Activated CD4-positive, alpha-beta T cell treated with anti-CD3 and anti-CD28 coated beads for 36 hours (primary cell): ENCODE data around the gene SLC46A1. TPM values are rescaled to one million over a fixed set of nuclear protein-coding genes. Genes with fewer than 3 reads are reported as not detected.
A peak's percentile ranks its signal among the peaks of the same experiment; 100 is the strongest.

ENCODE experiments used
- ATAC-seq: fragments of 200-7000 bp; cut with Tn5 transposase; one replicate; pipeline ENCODE4 v1.10.0; 2021; ENCODE audit warnings: mild to moderate bottlenecking, moderate library complexity
- CTCF ChIA-PET: fragments of 350-600 bp; sonication (Branson Sonifier 250); formaldehyde crosslinking; loops from one replicate; lab custom pipeline; 2021; ENCODE audit warnings: antibody characterized with exemption; lab: Charles Lee
- POLR2A ChIA-PET: fragments of 350-600 bp; sonication (Branson Sonifier 250); formaldehyde crosslinking; loops from one replicate; lab custom pipeline; 2021; ENCODE audit warnings: antibody characterized with exemption, inconsistent platforms; lab: Charles Lee
- DNase-seq: peaks from one replicate; pipeline ENCODE4 v3.0.0-alpha.2; 2020
- H3K27ac Mint-ChIP-seq: one replicate; pipeline ENCODE4 v1.8.0; 2021; ENCODE audit warnings: mixed read lengths
- H3K27me3 Mint-ChIP-seq: one replicate; pipeline ENCODE4 v1.8.0; 2021; ENCODE audit warnings: mixed read lengths
- H3K36me3 Mint-ChIP-seq: one replicate; pipeline ENCODE4 v1.8.0; 2021; ENCODE audit warnings: low read depth, mixed read lengths
- H3K4me1 Mint-ChIP-seq: one replicate; pipeline ENCODE4 v1.8.0; 2021; ENCODE audit warnings: mixed read lengths
- H3K4me3 Mint-ChIP-seq: one replicate; pipeline ENCODE4 v1.8.0; 2021; ENCODE audit warnings: mild to moderate bottlenecking, moderate library complexity, mixed read lengths
- H3K9me3 Mint-ChIP-seq: one replicate; pipeline ENCODE4 v1.8.0; 2021; ENCODE audit warnings: low read depth, mixed read lengths
- intact Hi-C, 2 experiments: fragments of 100-400 bp; cut with DNase I in 1 of 2; cut with micrococcal nuclease in 1 of 2; formaldehyde crosslinking; loops; one replicate each; pipeline versions ENCODE4 v1.14.2 to v1.15.1; 2022 to 2024; cut with DNase I, micrococcal nuclease
- total RNA-seq, 2 experiments: library from RNA; stranded (reverse); gene quantifications; one replicate each; pipeline ENCODE4 v1.2.3, GENCODE V29; 2021

SLC46A1 gene
- total RNA-seq, 2 experiments from 2014 or later, result 3.0 to 4.0 TPM

GRCh38 chr17:28425206-28425605 is 19.2 kb upstream of the SLC46A1 start:
- no peak for DNase-seq
- ChIA-PET CTCF (interaction anchor here (0.6 to 1.0 kb wide), 3 partner anchors 9 to 129 kb away, joined by 3 to 4 read pairs (median 3); no protein-coding TSS in a partner anchor), POLR2A (interaction anchor here (0.6 kb wide), 1 partner anchor 932 kb away, joined by 11 read pairs; no protein-coding TSS in a partner anchor)
- Mint-ChIP-seq H3K36me3 (no peaks in the 10 kb centered on the region), H3K9me3 (no peaks in the 10 kb centered on the region), H3K27ac (no peak overlapping the region), H3K27me3 (no peaks in the 10 kb centered on the region), H3K4me1 (no peaks in the 10 kb centered on the region), H3K4me3 (no peak overlapping the region)
- intact Hi-C loops, result no loop called here
- no peak for ATAC-seq

- no peaks in the 10 kb centered on the region for H3K9me3 Mint-ChIP-seq
- ChIA-PET POLR2A (interaction anchor here (0.7 kb wide), 1 partner anchor 87 kb away, joined by 3 read pairs; the partner anchor contains the start of gene IFT20), CTCF (interaction anchor here (0.7 to 1.3 kb wide), 2 partner anchors 20 to 190 kb away, joined by 3 to 6 read pairs; no protein-coding TSS in a partner anchor)
- no peaks in the 10 kb centered on the region for H3K4me1 Mint-ChIP-seq
- DNase-seq (no peak), ATAC-seq (no peak)
- intact Hi-C loops, result no loop called here
- no peak overlapping the region for H3K27ac Mint-ChIP-seq
- H3K4me3 Mint-ChIP-seq, result no peak overlapping the region
- no peaks in the 10 kb centered on the region for H3K36me3 Mint-ChIP-seq
- H3K27me3 Mint-ChIP-seq, result no peaks in the 10 kb centered on the region
Measured at GRCh38 chr17:28421787-28422305, 15.8 kb upstream of the SLC46A1 start.

- Mint-ChIP-seq H3K27me3 (peaks cover 6% of the 10 kb centered on the region), H3K4me1 (no peaks in the 10 kb centered on the region), H3K9me3 (no peaks in the 10 kb centered on the region), H3K36me3 (no peaks in the 10 kb centered on the region), H3K4me3 (no peak overlapping the region), H3K27ac (no peak overlapping the region)
- intact Hi-C loops, result loop anchor here (2.0 to 5.0 kb wide), 3 partner anchors 32 to 235 kb away; no protein-coding TSS in a partner anchor
- ATAC-seq (peak; percentile 96), DNase-seq (peak; percentile 75)
- POLR2A ChIA-PET, result interaction anchor here (0.6 kb wide), 1 partner anchor 89 kb away, joined by 3 read pairs; no protein-coding TSS in a partner anchor
- CTCF ChIA-PET, result interaction anchor here (0.6 to 3.0 kb wide), 28 partner anchors 8 to 750 kb away, joined by 3 to 26 read pairs (median 4); partner anchors contain the start of genes IFT20, SARM1, SLC46A1 and TNFAIP1
Measured at GRCh38 chr17:28416703-28417311, 10.8 kb upstream of the SLC46A1 start.

GRCh38 chr17:28415886-28416285 is 9.9 kb upstream of the SLC46A1 start:
- H3K36me3 Mint-ChIP-seq, result no peaks in the 10 kb centered on the region
- no peak overlapping the region for H3K4me3 Mint-ChIP-seq
- H3K27me3 Mint-ChIP-seq, result peaks cover 7% of the 10 kb centered on the region
- no peak for DNase-seq
- POLR2A ChIA-PET, result interaction anchor here (0.5 kb wide), 1 partner anchor 180 kb away, joined by 3 read pairs; no protein-coding TSS in a partner anchor
- CTCF ChIA-PET, result interaction anchor here (0.7 to 3.0 kb wide), 17 partner anchors 9 to 751 kb away, joined by 3 to 26 read pairs (median 4); partner anchors contain the start of genes IFT20, PIGS, SARM1 and SLC46A1
- H3K4me1 Mint-ChIP-seq, result no peaks in the 10 kb centered on the region
- H3K27ac Mint-ChIP-seq, result no peak overlapping the region
- no peak for ATAC-seq
- no peaks in the 10 kb centered on the region for H3K9me3 Mint-ChIP-seq
- intact Hi-C loops, result loop anchor here (2.0 to 5.0 kb wide), 3 partner anchors 31 to 234 kb away; no protein-coding TSS in a partner anchor

GRCh38 chr17:28413804-28414203 is 7.8 kb upstream of the SLC46A1 start:
- Mint-ChIP-seq H3K27ac (no peak overlapping the region), H3K9me3 (no peaks in the 10 kb centered on the region), H3K36me3 (no peaks in the 10 kb centered on the region), H3K27me3 (peaks cover 10% of the 10 kb centered on the region), H3K4me3 (no peak overlapping the region), H3K4me1 (no peaks in the 10 kb centered on the region)
- ChIA-PET POLR2A (no interaction called here), CTCF (interaction anchor here (0.6 to 1.1 kb wide), 2 partner anchors 9 to 63 kb away, joined by 3 to 4 read pairs; no protein-coding TSS in a partner anchor)
- intact Hi-C loops, result no loop called here
- DNase-seq (no peak), ATAC-seq (no peak)

- DNase-seq, result no peak
- Mint-ChIP-seq H3K9me3 (no peaks in the 10 kb centered on the region), H3K4me3 (no peak overlapping the region), H3K27me3 (peaks cover 16% of the 10 kb centered on the region), H3K36me3 (no peaks in the 10 kb centered on the region), H3K4me1 (no peaks in the 10 kb centered on the region), H3K27ac (no peak overlapping the region)
- ChIA-PET POLR2A (no interaction called here), CTCF (no interaction called here)
- intact Hi-C loops, result no loop called here
- ATAC-seq, result no peak
Measured at GRCh38 chr17:28412099-28412498, 6.1 kb upstream of the SLC46A1 start.

- Mint-ChIP-seq H3K36me3 (no peaks in the 10 kb centered on the region), H3K9me3 (no peaks in the 10 kb centered on the region), H3K27me3 (peaks cover 12% of the 10 kb centered on the region), H3K27ac (no peak overlapping the region), H3K4me3 (no peak overlapping the region), H3K4me1 (peaks cover 8% of the 10 kb centered on the region)
- ChIA-PET CTCF (interaction anchor here (0.6 to 4.1 kb wide), 2 partner anchors 9 to 90 kb away, joined by 3 to 26 read pairs; no protein-coding TSS in a partner anchor), POLR2A (no interaction called here)
- no peak for ATAC-seq
- intact Hi-C loops, result loop anchor here in 1 of 2 experiments (5.0 kb wide), 1 partner anchor 51 kb away; the partner anchor contains the start of gene POLDIP2
- no peak for DNase-seq
Measured at GRCh38 chr17:28407974-28408306, 1.9 kb upstream of the SLC46A1 start.

GRCh38 chr17:28407130-28407973 is 1.3 kb upstream of the SLC46A1 start:
- H3K9me3 Mint-ChIP-seq, result no peaks in the 10 kb centered on the region
- H3K36me3 Mint-ChIP-seq, result no peaks in the 10 kb centered on the region
- no peak overlapping the region for H3K27ac Mint-ChIP-seq
- intact Hi-C loops, result loop anchor here in 1 of 2 experiments (5.0 kb wide), 1 partner anchor 50 kb away; the partner anchor contains the start of gene POLDIP2
- ChIA-PET POLR2A (no interaction called here), CTCF (interaction anchor here (4.1 kb wide), 1 partner anchor 9 kb away, joined by 26 read pairs; no protein-coding TSS in a partner anchor)
- DNase-seq (no peak), ATAC-seq (no peak)
- H3K4me3 Mint-ChIP-seq, result no peak overlapping the region
- H3K27me3 Mint-ChIP-seq, result peaks cover 12% of the 10 kb centered on the region
- H3K4me1 Mint-ChIP-seq, result peaks cover 8% of the 10 kb centered on the region

- ATAC-seq, result peak; percentile 42
- Mint-ChIP-seq H3K4me1 (peaks cover 12% of the 10 kb centered on the region), H3K4me3 (peak overlapping the region; percentile 75), H3K9me3 (no peaks in the 10 kb centered on the region), H3K27me3 (peaks cover 12% of the 10 kb centered on the region), H3K27ac (peak overlapping the region; percentile 2), H3K36me3 (no peaks in the 10 kb centered on the region)
- intact Hi-C loops, result loop anchor here in 1 of 2 experiments (5.0 kb wide), 1 partner anchor 49 kb away; the partner anchor contains the start of gene POLDIP2
- POLR2A ChIA-PET, result no interaction called here
- no peak for DNase-seq
- CTCF ChIA-PET, result interaction anchor here (0.7 to 4.1 kb wide), 3 partner anchors 10 to 89 kb away, joined by 3 to 26 read pairs (median 3); no protein-coding TSS in a partner anchor
Measured at GRCh38 chr17:28406473-28406814, 432 bp upstream of the SLC46A1 start.

GRCh38 chr17:28404812-28405570 is 1.0 kb downstream of the SLC46A1 start:
- intact Hi-C loops, result loop anchor here in 1 of 2 experiments (5.0 kb wide), 1 partner anchor 48 kb away; the partner anchor contains the start of gene POLDIP2
- no peak for DNase-seq
- ATAC-seq, result no peak
- Mint-ChIP-seq H3K4me3 (peak overlapping the region; percentile 71), H3K27ac (peak overlapping the region; percentile 19), H3K4me1 (peaks cover 14% of the 10 kb centered on the region), H3K36me3 (no peaks in the 10 kb centered on the region), H3K9me3 (no peaks in the 10 kb centered on the region), H3K27me3 (peaks cover 8% of the 10 kb centered on the region)
- CTCF ChIA-PET, result interaction anchor here (0.6 to 4.1 kb wide), 5 partner anchors 9 to 384 kb away, joined by 3 to 26 read pairs (median 4); no protein-coding TSS in a partner anchor
- POLR2A ChIA-PET, result interaction anchor here (0.6 to 1.0 kb wide), 2 partner anchors 14 to 1004 kb away, joined by 6 to 7 read pairs; no protein-coding TSS in a partner anchor
